Mucosa of stomach (tissue), 1 donor: Measurements from ENCODE around the gene MFAP1.
"Not testable (repeated sequence)": the region's sequence is repeated elsewhere in the genome, so short reads cannot be mapped to it uniquely, and the experiment has no call there.

Experiments used
- H3K27me3 ChIP-seq: one replicate; pipeline ENCODE4 v1.7.0; 2013; ENCODE audit warnings: mild to moderate bottlenecking, low read length; ENCODE audit not compliant: control insufficient read depth, insufficient read depth
- H3K36me3 ChIP-seq: one replicate; pipeline ENCODE4 v1.7.0; 2013; ENCODE audit warnings: low read length; ENCODE audit not compliant: control insufficient read depth, insufficient read depth
- H3K4me1 ChIP-seq: one replicate; pipeline ENCODE4 v1.7.0; 2013; ENCODE audit warnings: mild to moderate bottlenecking, low read length; ENCODE audit not compliant: control insufficient read depth, insufficient read depth
- H3K4me3 ChIP-seq: one replicate; pipeline ENCODE4 v1.7.0; 2013; ENCODE audit warnings: low read length
- H3K9ac ChIP-seq: one replicate; pipeline ENCODE4 v1.7.0; 2013; ENCODE audit warnings: mild to moderate bottlenecking, low read length, moderate library complexity
- H3K9me3 ChIP-seq: one replicate; pipeline ENCODE4 v1.7.0; 2013; ENCODE audit warnings: mild to moderate bottlenecking, low read length, moderate library complexity; ENCODE audit not compliant: control insufficient read depth
- donor health status: Pancreatic carcinoma.

Gene MFAP1

DNA sequence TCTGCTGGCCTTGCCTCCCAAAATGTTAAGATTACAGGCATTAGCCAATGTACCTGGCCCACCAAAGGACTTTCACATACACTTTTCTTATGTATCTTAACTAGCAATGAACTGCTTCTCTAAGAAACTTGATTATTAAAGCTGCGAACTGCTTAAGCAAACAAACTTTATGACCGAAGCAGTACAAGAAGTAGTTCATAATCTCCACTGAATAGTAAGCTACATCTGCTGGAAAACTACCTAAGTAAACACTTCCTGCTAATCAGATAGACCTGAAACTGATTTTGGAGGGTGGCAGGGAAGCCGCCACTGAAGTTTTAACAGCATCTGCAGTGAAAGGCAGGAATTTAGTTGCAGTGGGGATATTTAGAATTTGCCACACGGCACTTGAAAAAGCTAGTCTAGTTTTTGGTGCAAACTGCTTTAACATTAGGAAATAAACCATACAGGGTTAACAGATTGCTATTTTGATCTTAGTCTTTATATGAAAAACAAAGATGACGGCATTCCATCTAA, 16.0 kb downstream of the MFAP1 start:
- no peak overlapping the region for H3K9ac ChIP-seq
- H3K36me3 ChIP-seq, result peaks cover 8% of the 10 kb centered on the region
- no peaks in the 10 kb centered on the region for H3K27me3 ChIP-seq
- no peaks in the 10 kb centered on the region for H3K4me1 ChIP-seq
- no peaks in the 10 kb centered on the region for H3K9me3 ChIP-seq
- H3K4me3 ChIP-seq, result no peak overlapping the region

DNA sequence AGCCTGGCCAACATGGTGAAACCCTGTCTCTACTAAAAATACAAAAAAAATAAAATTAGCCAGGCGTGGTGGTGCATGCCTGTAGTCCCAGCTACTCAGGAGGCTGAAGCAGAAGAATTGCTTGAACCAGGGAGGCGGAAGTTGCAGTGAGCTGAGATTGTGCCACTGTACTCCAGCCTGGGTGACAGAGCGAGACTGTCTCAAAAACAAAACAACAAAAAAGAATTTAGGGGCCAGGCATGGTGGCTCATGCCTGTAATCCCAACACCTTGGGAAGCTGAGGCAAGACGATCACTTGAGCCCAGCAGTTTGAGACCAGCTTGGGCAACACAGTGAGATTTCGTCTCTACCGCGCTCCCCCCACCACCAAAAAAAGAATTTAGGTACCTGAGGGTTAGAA, 21.8 kb downstream of the MFAP1 start:
- H3K4me3 ChIP-seq, H3K36me3 ChIP-seq, H3K27me3 ChIP-seq, H3K9me3 ChIP-seq, H3K9ac ChIP-seq: not testable (repeated sequence)
- H3K4me1 ChIP-seq, result peaks cover 38% of the 10 kb centered on the region

DNA sequence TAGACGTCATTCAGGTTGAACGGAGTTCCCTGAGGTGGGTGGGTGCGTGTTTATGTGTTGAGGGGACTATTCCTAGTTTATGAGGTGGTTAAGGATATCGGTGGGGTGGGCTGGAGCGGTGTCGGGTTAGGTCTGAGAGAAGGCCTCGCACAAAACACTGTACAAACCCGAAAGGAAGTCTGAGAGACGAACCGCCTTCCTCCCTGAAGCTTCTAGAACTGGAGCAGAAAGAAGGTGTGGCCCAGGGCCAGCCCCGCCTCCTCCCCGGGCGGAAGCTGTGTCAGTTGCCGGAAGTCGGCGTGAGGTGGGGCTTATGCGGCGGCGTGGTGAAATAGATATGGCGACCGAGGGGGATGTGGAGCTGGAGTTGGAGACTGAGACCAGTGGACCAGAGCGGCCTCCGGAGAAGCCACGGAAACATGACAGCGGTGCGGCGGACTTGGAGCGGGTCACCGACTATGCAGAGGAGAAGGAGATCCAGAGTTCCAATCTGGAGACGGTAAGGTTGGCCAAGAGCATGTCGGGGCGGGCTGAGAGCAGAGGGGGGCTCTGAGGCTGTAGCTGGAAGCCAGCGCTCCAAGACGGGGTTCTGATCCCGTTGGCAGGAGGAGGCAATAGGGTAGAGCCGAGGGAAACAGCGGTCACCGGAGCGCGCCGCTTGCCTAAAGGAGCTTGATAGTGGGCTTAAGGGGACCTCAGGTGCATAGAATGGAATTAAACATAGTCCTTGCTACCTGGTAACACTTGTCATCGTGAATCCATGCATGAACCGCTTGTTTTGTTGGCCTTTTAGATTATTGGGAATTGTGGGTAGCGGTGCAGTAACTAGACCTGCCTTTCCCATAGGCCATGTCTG, 24.0 kb downstream of the MFAP1 start, which contains the start of gene HYPK:
Gene HYPK, plus strand, starts transcription at position 314 of the 856 bp plus-strand sequence. Its CDS starts 24 bp downstream, at position 338.
- H3K4me1 ChIP-seq, result peaks cover 42% of the 10 kb centered on the region

DNA sequence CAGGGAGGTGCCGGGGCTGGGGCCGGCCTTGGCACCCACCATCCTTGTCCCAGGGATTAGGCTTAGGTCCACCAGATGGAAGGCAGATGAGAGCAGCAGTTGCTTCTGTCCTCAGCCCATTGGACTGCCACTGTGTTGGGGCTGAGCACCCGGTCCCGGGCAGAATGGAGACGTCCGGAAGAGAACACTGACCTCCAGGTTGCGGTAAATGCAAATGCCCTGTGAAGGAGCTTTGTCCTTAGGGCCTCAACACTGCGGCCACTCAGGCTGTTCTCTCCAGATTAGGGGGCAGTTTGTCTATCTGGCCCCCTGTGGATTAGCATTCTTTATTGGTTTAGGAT, 24.6 kb downstream of the MFAP1 start, which contains the start of gene SERINC4:
Gene SERINC4, minus strand, starts transcription at position 276 of the 341 bp plus-strand sequence. Its CDS starts 234 bp downstream, at position 42.
- peak within 1 kb of the TSS; percentile 95 for H3K4me3 ChIP-seq
- peak within 1 kb of the TSS; percentile 91 for H3K9ac ChIP-seq
- H3K9me3 ChIP-seq, result no peaks in the 10 kb centered on the region
- peaks cover 48% of the 10 kb centered on the region for H3K4me1 ChIP-seq
- H3K27me3 ChIP-seq, result no peaks in the 10 kb centered on the region
- H3K36me3 ChIP-seq, result peaks cover 10% of the 10 kb centered on the region

More for the DNA sequence above, 24.0 kb downstream of the MFAP1 start, which contains the start of gene HYPK:
- Histone ChIP-seq H3K4me3 (peak within 1 kb of the TSS; percentile 95), H3K9me3 (no peaks in the 10 kb centered on the region), H3K27me3 (no peaks in the 10 kb centered on the region), H3K36me3 (peaks cover 5% of the 10 kb centered on the region), H3K9ac (peak within 1 kb of the TSS; percentile 91)

- H3K27me3 ChIP-seq, result no peaks in the 10 kb centered on the region
- H3K4me1 ChIP-seq, result peaks cover 53% of the 10 kb centered on the region
- H3K9ac ChIP-seq, result peak overlapping the region; percentile 91
- H3K36me3 ChIP-seq, result peaks cover 15% of the 10 kb centered on the region
- H3K9me3 ChIP-seq, result no peaks in the 10 kb centered on the region
- peak overlapping the region; percentile 95 for H3K4me3 ChIP-seq
These were observed 25.1 kb downstream of the MFAP1 start for GRCh38 chr15:43799209-43799944.

DNA sequence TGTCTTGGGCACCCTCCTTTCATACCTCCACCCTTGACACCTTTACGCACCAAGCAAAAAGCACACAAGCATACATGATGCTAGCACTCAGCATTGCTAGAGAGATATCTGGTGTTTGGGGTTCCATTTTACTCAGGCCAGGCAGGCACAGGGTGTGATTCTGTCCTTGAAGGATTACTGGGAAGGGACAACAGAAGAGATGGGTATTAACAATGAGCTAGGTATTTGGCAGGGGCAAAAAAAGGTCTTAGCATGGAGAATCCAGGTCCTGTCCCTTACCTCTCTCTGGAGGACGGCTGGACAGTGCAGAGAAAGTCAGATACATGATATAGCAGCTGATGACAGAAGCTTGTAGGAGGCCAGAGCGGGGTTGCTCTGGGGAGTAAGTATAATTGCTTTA, 27.9 kb downstream of the MFAP1 start:
- no peaks in the 10 kb centered on the region for H3K9me3 ChIP-seq
- no peak overlapping the region for H3K4me3 ChIP-seq
- H3K36me3 ChIP-seq, result peaks cover 16% of the 10 kb centered on the region
- H3K27me3 ChIP-seq, result no peaks in the 10 kb centered on the region
- peaks cover 64% of the 10 kb centered on the region for H3K4me1 ChIP-seq
- no peak overlapping the region for H3K9ac ChIP-seq

GRCh38 chr15:43795997-43796396, 28.5 kb downstream of the MFAP1 start:
- no peaks in the 10 kb centered on the region for H3K9me3 ChIP-seq
- peaks cover 59% of the 10 kb centered on the region for H3K4me1 ChIP-seq
- no peaks in the 10 kb centered on the region for H3K27me3 ChIP-seq
- H3K4me3 ChIP-seq, result no peak overlapping the region
- peaks cover 16% of the 10 kb centered on the region for H3K36me3 ChIP-seq
- no peak overlapping the region for H3K9ac ChIP-seq

- Histone ChIP-seq H3K9ac (no peak overlapping the region), H3K27me3 (no peaks in the 10 kb centered on the region), H3K36me3 (peaks cover 16% of the 10 kb centered on the region), H3K4me3 (no peak overlapping the region), H3K9me3 (no peaks in the 10 kb centered on the region), H3K4me1 (peaks cover 53% of the 10 kb centered on the region)
These were observed 29.3 kb downstream of the MFAP1 start for GRCh38 chr15:43795197-43795596.

- Histone ChIP-seq H3K4me1 (peaks cover 46% of the 10 kb centered on the region), H3K27me3 (no peaks in the 10 kb centered on the region), H3K36me3 (peaks cover 16% of the 10 kb centered on the region), H3K9ac (no peak overlapping the region), H3K9me3 (no peaks in the 10 kb centered on the region), H3K4me3 (no peak overlapping the region)
These were observed 30.0 kb downstream of the MFAP1 start for GRCh38 chr15:43794269-43795037.

DNA sequence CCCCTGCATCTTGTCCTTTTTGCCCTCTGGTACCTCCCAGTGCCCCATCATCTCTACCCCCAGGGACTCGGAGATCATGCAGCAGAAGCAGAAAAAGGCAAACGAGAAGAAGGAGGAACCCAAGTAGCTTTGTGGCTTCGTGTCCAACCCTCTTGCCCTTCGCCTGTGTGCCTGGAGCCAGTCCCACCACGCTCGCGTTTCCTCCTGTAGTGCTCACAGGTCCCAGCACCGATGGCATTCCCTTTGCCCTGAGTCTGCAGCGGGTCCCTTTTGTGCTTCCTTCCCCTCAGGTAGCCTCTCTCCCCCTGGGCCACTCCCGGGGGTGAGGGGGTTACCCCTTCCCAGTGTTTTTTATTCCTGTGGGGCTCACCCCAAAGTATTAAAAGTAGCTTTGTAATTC, 30.8 kb downstream of the MFAP1 start:
- H3K9ac ChIP-seq, result peak overlapping the region; percentile 100
- H3K4me3 ChIP-seq, result peak overlapping the region; percentile 100
- peaks cover 38% of the 10 kb centered on the region for H3K4me1 ChIP-seq
- H3K27me3 ChIP-seq, result no peaks in the 10 kb centered on the region
- H3K36me3 ChIP-seq, result peaks cover 16% of the 10 kb centered on the region
- no peaks in the 10 kb centered on the region for H3K9me3 ChIP-seq

DNA sequence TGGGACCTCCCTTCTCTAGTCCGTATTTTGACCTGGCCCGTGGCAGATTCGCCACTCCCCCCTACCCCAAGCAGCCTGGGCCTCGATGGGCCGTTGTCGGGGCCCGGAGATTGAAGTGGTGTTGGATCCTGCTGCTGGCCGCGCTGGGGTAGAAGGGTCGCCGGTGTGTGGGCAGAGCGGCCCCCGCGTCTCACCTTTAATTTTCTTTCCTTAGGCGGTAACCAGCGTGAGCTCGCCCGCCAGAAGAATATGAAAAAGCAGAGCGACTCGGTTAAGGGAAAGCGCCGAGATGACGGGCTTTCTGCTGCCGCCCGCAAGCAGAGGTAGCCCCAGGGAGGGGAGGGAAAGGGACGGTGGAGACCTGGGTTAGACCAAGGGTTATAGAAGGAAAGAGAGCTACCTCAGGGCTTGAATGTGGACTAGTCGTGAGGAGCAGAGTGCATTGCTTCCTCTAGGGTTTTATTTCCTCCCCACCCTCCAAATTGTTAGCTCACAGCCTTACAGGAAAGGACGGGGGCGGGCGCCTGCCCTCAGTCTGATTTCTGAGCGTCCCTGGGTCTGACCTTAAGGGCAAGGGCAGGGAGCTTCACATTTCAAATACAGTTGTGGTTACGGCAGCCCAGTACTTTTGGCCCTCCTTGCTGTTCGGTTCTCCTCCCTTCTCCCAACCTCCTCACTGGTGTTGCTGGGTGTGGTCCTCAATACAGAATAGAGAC, 31.6 kb downstream of the MFAP1 start:
- peaks cover 36% of the 10 kb centered on the region for H3K4me1 ChIP-seq
- peak overlapping the region; percentile 100 for H3K4me3 ChIP-seq
- H3K9ac ChIP-seq, result peak overlapping the region; percentile 100
- peaks cover 16% of the 10 kb centered on the region for H3K36me3 ChIP-seq
- H3K27me3 ChIP-seq, result no peaks in the 10 kb centered on the region
- H3K9me3 ChIP-seq, result no peaks in the 10 kb centered on the region
